Measurements from ENCODE around the gene CACNA1B.

DNA sequence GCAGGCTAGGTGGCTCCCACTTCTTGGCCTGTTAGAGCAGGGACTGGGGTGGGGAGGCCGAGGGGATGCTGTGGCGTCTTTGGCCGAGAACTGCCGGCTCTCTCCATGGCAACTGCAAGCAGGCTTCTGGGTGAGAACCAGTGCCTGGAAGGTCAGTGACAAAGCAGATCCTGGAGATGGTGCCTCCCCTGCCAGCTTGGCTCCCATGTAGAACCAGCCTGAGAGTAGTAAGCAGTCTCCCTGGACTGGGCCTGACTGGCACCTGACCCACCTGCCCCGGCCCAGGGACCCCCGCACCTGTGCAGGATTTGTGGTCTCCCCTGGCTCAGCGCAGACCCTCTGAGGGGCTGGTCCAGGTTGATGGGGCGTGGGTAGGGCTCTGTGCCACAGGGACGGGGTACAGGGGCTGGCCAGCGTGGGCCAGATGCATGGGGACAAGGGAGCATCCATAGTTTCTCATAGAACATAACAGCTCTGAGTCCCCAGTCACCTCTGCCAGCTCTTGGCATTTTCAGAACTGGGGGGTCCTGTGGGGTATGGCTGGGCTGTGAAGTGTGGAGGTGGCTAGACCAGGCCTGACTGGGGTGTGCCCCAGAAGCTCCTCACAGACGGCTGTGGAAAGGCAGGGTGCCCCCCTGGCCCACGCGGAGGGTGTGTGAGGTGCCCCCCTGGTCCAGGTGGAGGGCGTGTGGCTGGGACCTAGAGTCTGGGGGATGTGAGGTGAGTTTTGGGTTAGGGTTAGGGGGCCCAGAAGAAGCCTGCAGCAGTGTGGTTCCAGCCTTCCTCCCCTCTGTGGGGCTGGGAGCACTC lies 22.2 kb downstream of the CACNA1B start:
- TF ChIP-seq POLR2AphosphoS5 (IDR thresholded peaks at IDR 0.05; ENCODE audit: low read depth): no peak
- no peak for TF ChIP-seq CTCF (IDR thresholded peaks at IDR 0.05; ENCODE audit: insufficient read depth, low read length)
